Thyroid gland (tissue), 4 donors: ENCODE data around the gene ALG11.

Experiments used
- POLR2A ChIP-seq, 2 donors: fragments of 450-650 bp; IDR thresholded peaks; one replicate each; pipeline ENCODE4 v1.6.1; 2017; ENCODE audit warnings: antibody characterized with exemption in 2 of 2, mild to moderate bottlenecking in 2 of 2, moderate library complexity in 1 of 2
- TF ChIP-seq, protein P1 (sequence below), 6 experiments: fragments of 200-600 bp in 3 of 6; fragments of 450-650 bp in 3 of 6; sonication (generic) in 3 of 6; IDR thresholded peaks; one replicate each; pipeline ENCODE4 v1.5.1; 2016 to 2019; ENCODE audit warnings: antibody characterized with exemption in 6 of 6, mild to moderate bottlenecking in 2 of 6, inconsistent platforms in 1 of 6, moderate library complexity in 1 of 6

DNA sequence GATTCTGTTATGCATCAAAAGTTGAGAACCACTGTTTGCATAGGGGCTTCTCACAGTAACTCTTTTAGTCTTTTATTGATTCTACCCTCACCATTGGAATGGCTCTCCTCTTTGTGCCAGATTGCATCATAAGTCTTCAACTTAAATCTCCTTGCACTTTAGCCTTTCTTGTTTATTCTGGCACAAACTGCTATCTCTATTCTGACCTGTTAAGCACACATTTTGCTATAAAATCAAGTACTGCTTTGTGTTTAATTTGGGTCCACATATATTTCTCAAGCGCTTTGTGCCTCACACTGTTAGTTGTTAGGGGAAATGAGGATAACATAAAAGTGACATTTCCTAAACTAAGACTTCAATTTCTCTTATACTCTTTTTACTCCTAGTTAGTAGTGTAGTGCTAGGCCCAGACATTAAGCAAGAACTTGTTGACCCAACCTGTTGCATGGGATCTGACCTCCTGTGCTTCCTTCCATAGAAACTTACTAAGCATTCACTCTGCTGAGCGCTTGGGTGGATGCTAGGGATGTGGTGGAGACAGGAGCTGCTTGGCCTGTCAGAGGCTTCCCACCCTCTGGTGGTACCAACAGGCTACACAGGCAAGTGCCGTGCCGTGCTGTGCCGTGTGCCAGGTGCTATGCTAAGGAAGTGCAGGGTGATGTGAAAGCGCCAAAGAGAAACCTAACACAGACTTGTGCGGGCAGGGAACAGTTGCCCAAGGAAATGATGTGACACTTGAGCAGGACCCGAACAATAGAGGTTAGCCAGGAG is 13.5 kb downstream of the ALG11 start:
- TF ChIP-seq, protein P1, sequence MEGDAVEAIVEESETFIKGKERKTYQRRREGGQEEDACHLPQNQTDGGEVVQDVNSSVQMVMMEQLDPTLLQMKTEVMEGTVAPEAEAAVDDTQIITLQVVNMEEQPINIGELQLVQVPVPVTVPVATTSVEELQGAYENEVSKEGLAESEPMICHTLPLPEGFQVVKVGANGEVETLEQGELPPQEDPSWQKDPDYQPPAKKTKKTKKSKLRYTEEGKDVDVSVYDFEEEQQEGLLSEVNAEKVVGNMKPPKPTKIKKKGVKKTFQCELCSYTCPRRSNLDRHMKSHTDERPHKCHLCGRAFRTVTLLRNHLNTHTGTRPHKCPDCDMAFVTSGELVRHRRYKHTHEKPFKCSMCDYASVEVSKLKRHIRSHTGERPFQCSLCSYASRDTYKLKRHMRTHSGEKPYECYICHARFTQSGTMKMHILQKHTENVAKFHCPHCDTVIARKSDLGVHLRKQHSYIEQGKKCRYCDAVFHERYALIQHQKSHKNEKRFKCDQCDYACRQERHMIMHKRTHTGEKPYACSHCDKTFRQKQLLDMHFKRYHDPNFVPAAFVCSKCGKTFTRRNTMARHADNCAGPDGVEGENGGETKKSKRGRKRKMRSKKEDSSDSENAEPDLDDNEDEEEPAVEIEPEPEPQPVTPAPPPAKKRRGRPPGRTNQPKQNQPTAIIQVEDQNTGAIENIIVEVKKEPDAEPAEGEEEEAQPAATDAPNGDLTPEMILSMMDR (IDR thresholded peaks at IDR 0.05) = no peak
- TF ChIP-seq POLR2A (IDR thresholded peaks at IDR 0.05) = no peak
